MG63 (cell line): ENCODE results near the gene CDC123. TPM values are rescaled to one million over a fixed set of nuclear protein-coding genes. Genes with fewer than 3 reads are reported as not detected.

Experiments
- DNase-seq: peaks from one replicate; pipeline ENCODE4 v3.0.0-alpha.2; 2020
- H3K27me3 ChIP-seq: fragments of 250-450 bp; sonication (Bioruptor Pico); 2 replicates; pipeline ENCODE4 v1.5.1; 2020; ENCODE audit warnings: mild to moderate bottlenecking, moderate library complexity
- H3K36me3 ChIP-seq: fragments of 250-450 bp; sonication (Bioruptor Pico); 2 replicates; pipeline ENCODE4 v1.5.1; 2020; ENCODE audit warnings: mild to moderate bottlenecking, moderate library complexity
- H3K4me3 ChIP-seq: fragments of 250-450 bp; sonication (Bioruptor Pico); 2 replicates; pipeline ENCODE4 v1.5.1; 2020; ENCODE audit warnings: mild to moderate bottlenecking, moderate library complexity
- H3K9me3 ChIP-seq: fragments of 250-450 bp; sonication (Bioruptor Pico); 2 replicates; pipeline ENCODE4 v1.5.1; 2020; ENCODE audit warnings: mild to moderate bottlenecking, moderate library complexity
- total RNA-seq: library from RNA; depleted of rRNA; stranded (reverse); fragments of >200 nt; shearing (Covaris generic); gene quantifications from 2 replicates; pipeline ENCODE4 v1.2.3, GENCODE V29; 2014; ENCODE audit warnings: low replicate concordance

The CDC123 gene
- total RNA-seq, 1 experiment from 2014 or later = 201 TPM

GRCh38 chr10:12184165-12184564, 11.8 kb upstream of the CDC123 start:
- Histone ChIP-seq H3K9me3 (no peaks in the 10 kb centered on the region), H3K4me3 (no peak overlapping the region), H3K27me3 (no peaks in the 10 kb centered on the region), H3K36me3 (peaks cover 57% of the 10 kb centered on the region)
- DNase-seq = no peak

GRCh38 chr10:12186323-12186722, 9.7 kb upstream of the CDC123 start:
- no peak for DNase-seq
- Histone ChIP-seq H3K4me3 (no peak overlapping the region), H3K27me3 (no peaks in the 10 kb centered on the region), H3K9me3 (no peaks in the 10 kb centered on the region), H3K36me3 (peaks cover 50% of the 10 kb centered on the region)

DNA sequence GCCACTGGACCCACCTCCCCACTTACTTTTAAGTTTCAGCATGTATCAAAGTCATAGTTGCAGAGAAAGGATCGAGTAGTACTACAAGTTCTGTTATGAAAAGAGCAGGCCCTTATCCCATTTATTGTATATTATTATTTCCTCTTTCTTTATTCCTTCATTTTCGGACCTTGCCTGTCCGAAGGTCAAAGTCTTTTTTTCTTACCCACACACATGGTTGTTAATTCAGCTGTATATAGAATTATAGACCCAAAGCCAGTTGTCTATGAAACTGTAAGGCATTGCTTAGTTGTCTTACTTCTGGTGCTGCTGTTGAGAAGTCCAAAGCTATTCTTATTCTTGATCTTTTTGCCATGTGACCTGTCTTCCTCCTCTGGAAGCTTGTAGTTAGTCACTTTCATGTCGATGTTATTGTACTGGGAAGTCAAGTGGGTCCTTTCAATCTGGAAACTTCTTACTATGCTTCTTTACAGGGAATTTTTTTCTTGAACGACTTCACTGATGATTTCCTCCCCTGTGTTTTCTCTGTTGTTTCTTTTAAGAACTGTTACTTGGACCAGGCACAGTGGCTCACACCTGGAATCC, 8.6 kb upstream of the CDC123 start:
- H3K9me3 ChIP-seq = no peaks in the 10 kb centered on the region
- no peak overlapping the region for H3K4me3 ChIP-seq
- no peak for DNase-seq
- peaks cover 46% of the 10 kb centered on the region for H3K36me3 ChIP-seq
- no peaks in the 10 kb centered on the region for H3K27me3 ChIP-seq

DNA sequence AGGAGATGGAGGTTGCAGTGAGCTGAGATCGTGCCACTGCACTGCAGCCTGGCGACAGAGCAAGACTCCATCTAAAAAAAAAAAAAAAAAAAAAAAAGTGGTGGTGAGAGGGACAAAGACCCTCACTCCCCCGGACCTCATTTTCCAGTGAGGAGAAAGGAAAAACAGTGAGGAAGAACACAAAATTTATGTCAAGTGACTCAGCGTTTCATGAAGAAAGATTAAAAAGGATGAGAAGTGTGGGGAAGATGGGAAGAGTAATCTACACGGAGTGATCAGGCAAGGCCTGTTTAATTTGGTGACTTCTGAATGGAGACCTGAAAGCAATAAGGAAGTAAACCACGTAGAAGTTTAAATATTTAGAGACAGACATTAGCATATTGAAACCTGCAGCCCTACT, 7.3 kb upstream of the CDC123 start:
- peaks cover 47% of the 10 kb centered on the region for H3K36me3 ChIP-seq
- no peaks in the 10 kb centered on the region for H3K27me3 ChIP-seq
- no peak for DNase-seq
- H3K4me3 ChIP-seq = no peak overlapping the region
- H3K9me3 ChIP-seq = no peaks in the 10 kb centered on the region

- Histone ChIP-seq H3K9me3 (no peaks in the 10 kb centered on the region), H3K36me3 (peaks cover 43% of the 10 kb centered on the region)
- DNase-seq = no peak
Observed at GRCh38 chr10:12189426-12189825, 6.6 kb upstream of the CDC123 start.

GRCh38 chr10:12191715-12192114, 4.3 kb upstream of the CDC123 start:
- peak; percentile 60 for DNase-seq
- Histone ChIP-seq H3K9me3 (no peaks in the 10 kb centered on the region), H3K27me3 (no peaks in the 10 kb centered on the region), H3K36me3 (peaks cover 27% of the 10 kb centered on the region), H3K4me3 (no peak overlapping the region)

More at GRCh38 chr10:12189426-12189825, 6.6 kb upstream of the CDC123 start:
- Histone ChIP-seq H3K4me3 (no peak overlapping the region), H3K27me3 (no peaks in the 10 kb centered on the region)

GRCh38 chr10:12193193-12193592, 2.8 kb upstream of the CDC123 start:
- Histone ChIP-seq H3K36me3 (peaks cover 16% of the 10 kb centered on the region), H3K9me3 (no peaks in the 10 kb centered on the region), H3K27me3 (no peaks in the 10 kb centered on the region), H3K4me3 (no peak overlapping the region)
- no peak for DNase-seq

DNA sequence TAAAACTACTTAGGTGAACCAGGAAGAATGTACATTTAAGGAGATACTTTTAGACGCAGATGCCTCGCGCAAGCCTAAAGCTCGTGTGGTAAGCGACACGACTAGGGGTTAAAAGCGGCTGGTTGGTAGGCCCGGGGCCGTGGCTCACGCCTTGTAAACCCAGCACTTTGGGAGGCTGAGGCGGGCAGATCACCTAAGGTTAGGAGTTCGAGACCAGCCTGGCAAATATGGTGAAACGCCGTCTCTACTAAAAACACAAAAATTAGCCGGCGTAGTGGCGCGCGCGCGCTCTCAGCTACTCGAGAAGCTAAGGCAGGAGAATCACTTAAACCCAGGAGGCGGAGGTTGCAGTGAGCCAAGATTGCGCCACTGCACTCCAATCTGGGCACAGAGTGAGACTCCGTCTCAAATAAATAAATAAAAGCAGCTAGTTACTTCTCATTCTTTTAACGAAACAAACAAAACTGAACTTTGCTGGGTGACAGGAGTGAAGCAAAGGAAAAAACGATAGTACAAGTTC, 1.2 kb upstream of the CDC123 start:
- no peaks in the 10 kb centered on the region for H3K27me3 ChIP-seq
- peaks cover 28% of the 10 kb centered on the region for H3K36me3 ChIP-seq
- peak overlapping the region; percentile 87 for H3K4me3 ChIP-seq
- DNase-seq = peak; percentile 59
- no peaks in the 10 kb centered on the region for H3K9me3 ChIP-seq

- DNase-seq = no peak
- no peaks in the 10 kb centered on the region for H3K27me3 ChIP-seq
Observed at GRCh38 chr10:12195281-12195602, 746 bp upstream of the CDC123 start.

GRCh38 chr10:12196531-12197211, 683 bp downstream of the CDC123 start:
- Histone ChIP-seq H3K9me3 (no peaks in the 10 kb centered on the region), H3K27me3 (no peaks in the 10 kb centered on the region), H3K36me3 (peaks cover 31% of the 10 kb centered on the region), H3K4me3 (peak overlapping the region; percentile 87)
- no peak for DNase-seq

More at GRCh38 chr10:12195281-12195602, 746 bp upstream of the CDC123 start:
- peaks cover 26% of the 10 kb centered on the region for H3K36me3 ChIP-seq
- H3K4me3 ChIP-seq = peak overlapping the region; percentile 87
- H3K9me3 ChIP-seq = no peaks in the 10 kb centered on the region

- Histone ChIP-seq H3K4me3 (peak overlapping the region; percentile 87), H3K27me3 (no peaks in the 10 kb centered on the region), H3K36me3 (peaks cover 37% of the 10 kb centered on the region), H3K9me3 (no peaks in the 10 kb centered on the region)
- no peak for DNase-seq
Observed at GRCh38 chr10:12198156-12198555, 2.2 kb downstream of the CDC123 start.

DNA sequence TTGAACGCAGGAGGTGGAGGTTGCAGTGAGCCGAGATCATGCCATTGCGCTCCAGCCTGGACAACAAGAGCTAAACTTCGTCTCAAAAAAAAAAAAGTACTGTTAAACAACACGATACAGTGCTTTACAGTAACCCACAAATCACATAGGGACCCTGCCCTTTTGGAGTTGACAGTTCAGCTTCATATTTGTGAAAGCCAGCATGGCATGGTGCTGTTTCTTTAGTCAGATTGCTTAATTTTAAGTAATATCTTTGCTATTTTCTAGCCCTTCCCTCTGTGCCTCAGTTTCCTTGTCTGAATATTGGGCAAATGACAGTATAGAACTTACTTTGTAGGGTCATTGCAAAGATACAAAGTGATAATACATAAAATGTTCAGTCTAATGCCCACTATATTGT, 4.9 kb downstream of the CDC123 start:
- H3K9me3 ChIP-seq = no peaks in the 10 kb centered on the region
- no peak overlapping the region for H3K4me3 ChIP-seq
- no peaks in the 10 kb centered on the region for H3K27me3 ChIP-seq
- H3K36me3 ChIP-seq = peaks cover 52% of the 10 kb centered on the region
- no peak for DNase-seq

DNA sequence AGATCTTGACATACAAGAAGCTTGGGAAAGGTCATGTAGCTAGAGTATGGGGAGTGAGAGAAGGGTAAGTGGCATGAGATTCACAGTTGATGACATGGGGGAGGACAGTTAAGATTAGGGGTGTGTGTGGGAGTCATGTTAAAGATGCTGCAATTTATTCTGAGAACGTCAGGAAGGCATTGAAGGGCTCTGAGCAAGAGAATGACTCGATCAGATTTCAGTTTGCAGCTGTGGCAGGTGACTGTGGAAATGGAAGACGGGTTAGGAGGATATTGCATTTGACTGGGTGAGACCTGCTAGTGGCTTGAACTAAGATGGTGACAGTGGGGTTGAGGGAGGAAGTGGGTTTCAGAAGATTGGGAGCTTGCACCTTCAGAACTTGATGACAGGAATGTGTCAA, 5.6 kb downstream of the CDC123 start:
- Histone ChIP-seq H3K27me3 (no peaks in the 10 kb centered on the region), H3K9me3 (no peaks in the 10 kb centered on the region), H3K36me3 (peaks cover 59% of the 10 kb centered on the region), H3K4me3 (no peak overlapping the region)
- no peak for DNase-seq

DNA sequence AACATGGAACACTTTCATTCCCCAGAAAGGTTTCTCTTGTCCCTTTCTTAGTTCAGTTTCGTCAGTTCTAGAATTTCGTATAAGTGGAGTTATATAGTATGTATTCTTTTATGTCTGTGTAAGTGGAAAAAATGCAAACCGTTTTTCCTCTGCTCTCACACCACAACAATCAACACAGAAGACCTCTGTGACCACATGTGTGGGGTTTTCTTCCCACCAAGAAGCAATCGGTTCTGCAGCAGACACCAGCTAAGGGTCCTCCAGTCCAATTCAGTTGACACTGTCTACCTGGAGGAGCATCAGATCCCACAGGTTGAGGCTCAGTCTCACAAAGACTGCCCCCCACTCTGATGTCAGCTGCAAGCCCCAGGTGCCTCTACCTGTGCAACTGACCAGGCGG, 6.2 kb downstream of the CDC123 start:
- Histone ChIP-seq H3K9me3 (no peaks in the 10 kb centered on the region), H3K36me3 (peaks cover 63% of the 10 kb centered on the region), H3K4me3 (no peak overlapping the region)

DNA sequence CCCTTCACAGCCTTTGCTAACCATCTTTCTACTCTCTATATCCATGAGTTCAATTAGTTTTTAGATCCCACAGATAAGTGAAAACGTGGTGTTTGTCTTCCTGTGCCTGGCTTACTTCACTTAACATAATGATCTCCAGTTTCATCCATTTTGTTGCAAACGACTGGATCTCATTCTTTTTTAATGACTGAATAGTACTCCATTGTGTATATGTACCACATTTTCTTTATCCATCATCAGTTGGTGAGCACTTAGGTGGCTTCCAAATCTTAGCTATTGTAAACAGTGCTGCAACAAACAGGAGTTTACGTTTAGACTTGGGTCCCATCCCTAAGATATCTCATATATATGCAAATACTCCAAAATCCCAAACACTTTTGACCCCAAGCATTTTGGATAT, 9.1 kb downstream of the CDC123 start:
- Histone ChIP-seq H3K36me3 (peaks cover 78% of the 10 kb centered on the region), H3K9me3 (no peaks in the 10 kb centered on the region), H3K27me3 (no peaks in the 10 kb centered on the region), H3K4me3 (no peak overlapping the region)
- DNase-seq = no peak

More for the DNA sequence above, 6.2 kb downstream of the CDC123 start:
- H3K27me3 ChIP-seq = no peaks in the 10 kb centered on the region
- DNase-seq = no peak

GRCh38 chr10:12207114-12207513, 11.1 kb downstream of the CDC123 start:
- H3K9me3 ChIP-seq = no peaks in the 10 kb centered on the region
- H3K36me3 ChIP-seq = peaks cover 82% of the 10 kb centered on the region
- H3K4me3 ChIP-seq = no peak overlapping the region
- no peaks in the 10 kb centered on the region for H3K27me3 ChIP-seq
- DNase-seq = no peak

DNA sequence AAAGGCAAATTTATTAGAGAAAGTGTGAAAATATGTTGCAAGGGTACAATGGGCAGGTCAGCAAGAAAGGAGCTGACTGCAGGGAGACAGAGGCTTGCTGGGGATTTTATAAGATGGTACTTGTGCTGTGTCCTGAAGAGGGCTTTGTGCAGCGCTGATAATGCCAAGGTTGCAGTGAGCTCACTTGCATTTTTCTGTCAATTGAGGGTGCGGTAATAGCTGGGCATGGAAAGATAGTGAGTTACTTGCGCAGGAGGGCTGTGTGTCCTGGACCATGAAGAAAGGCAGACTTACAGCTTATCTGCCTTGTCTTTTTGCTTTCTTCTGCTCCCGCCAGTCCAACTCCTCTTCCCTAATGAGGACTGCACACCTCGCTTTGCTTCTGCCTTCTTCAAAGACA, 12.5 kb downstream of the CDC123 start:
- no peak for DNase-seq
- Histone ChIP-seq H3K36me3 (peaks cover 83% of the 10 kb centered on the region), H3K4me3 (no peak overlapping the region), H3K9me3 (no peaks in the 10 kb centered on the region), H3K27me3 (no peaks in the 10 kb centered on the region)

DNA sequence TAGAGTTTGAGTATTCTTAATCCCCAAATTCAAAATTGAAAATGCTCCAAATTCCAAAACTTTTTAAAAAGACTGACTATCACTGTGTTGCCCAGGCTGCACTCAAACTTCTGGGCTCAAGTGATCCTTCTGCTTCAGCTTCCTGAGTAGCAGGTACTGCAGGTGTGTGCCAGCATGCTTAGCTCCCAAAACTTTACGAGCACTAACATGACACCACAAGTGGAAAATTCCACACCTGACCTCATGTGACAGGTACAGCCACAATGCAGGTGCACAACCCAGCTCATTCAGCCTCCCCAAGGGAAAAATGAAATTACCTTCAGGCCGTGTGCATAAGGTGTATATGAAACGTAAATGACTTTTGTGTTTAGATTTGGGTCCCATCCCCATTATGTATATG, 16.5 kb downstream of the CDC123 start:
- Histone ChIP-seq H3K36me3 (peaks cover 79% of the 10 kb centered on the region), H3K9me3 (no peaks in the 10 kb centered on the region), H3K4me3 (no peak overlapping the region), H3K27me3 (no peaks in the 10 kb centered on the region)
- DNase-seq = no peak
